NCI-H510A treated with DMSO at 0.1 percent for 48 hours (cell line): ENCODE measurements around the gene ADAMTS15.
"Not testable (repeated sequence)": the region's sequence is repeated elsewhere in the genome, so short reads cannot be mapped to it uniquely, and the experiment has no call there.

Source experiments
- DNase-seq: peaks from one replicate; lab custom pipeline; 2025; lab: John Stamatoyannopoulos, UW

The ADAMTS15 gene

DNA sequence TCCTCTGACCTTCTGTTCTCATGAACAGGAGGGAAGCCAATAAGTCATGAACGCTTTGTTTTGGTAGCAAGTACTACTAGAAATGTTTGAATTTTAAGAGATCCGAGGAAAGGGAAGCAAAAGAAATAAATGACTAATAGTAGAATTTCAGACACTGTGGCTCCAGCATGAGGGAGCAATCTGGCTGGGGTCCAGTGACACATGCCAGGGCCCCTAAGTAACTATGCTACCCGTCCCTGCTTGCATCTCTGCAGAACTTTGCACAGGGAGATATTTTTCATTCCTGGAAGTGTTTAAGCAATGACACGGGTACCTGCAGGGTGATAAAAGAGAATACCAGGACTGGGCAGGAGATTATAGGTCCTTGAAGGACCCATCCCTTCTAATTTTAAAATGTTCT, 12.8 kb upstream of the ADAMTS15 start:
- no peak for DNase-seq

DNA sequence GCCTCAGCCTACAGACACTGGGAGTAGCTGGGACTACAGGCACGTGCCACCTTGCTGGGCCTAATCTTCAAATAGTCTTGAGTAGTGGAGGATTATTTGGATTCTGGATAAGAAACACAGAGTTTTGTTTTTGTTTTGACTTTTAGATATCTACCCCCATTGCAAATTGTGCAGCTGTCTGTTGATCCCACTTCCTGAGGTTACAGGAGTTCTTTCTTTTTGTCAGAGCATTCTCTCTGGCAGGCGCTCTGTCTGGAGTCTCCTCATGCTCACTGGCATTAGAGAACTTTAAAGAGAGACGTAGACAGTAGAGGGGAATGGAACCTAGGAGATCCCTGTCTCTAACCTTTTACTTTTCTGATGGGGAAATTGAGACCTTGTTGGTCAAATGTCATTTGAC, 12.3 kb upstream of the ADAMTS15 start:
- no peak for DNase-seq

DNA sequence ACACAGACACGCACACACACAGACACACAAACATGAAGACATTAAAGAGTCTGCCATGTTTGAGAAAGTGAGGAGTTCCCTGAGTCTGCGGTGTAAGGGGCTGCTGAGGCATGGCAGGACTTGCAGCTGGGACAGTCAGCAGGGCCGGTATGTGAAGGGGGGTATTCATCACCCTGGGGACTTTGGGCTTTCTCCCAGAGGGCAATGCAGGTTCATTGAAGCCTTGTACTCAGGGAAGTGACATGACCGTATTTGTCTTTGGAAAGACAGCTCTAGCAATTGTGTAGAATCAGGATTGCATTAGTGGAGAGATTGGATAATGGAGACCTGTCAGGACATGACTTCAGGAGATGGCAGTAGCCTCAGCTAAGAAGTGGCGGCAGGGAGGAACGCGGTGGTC, 10.6 kb upstream of the ADAMTS15 start:
- DNase-seq: no peak

DNA sequence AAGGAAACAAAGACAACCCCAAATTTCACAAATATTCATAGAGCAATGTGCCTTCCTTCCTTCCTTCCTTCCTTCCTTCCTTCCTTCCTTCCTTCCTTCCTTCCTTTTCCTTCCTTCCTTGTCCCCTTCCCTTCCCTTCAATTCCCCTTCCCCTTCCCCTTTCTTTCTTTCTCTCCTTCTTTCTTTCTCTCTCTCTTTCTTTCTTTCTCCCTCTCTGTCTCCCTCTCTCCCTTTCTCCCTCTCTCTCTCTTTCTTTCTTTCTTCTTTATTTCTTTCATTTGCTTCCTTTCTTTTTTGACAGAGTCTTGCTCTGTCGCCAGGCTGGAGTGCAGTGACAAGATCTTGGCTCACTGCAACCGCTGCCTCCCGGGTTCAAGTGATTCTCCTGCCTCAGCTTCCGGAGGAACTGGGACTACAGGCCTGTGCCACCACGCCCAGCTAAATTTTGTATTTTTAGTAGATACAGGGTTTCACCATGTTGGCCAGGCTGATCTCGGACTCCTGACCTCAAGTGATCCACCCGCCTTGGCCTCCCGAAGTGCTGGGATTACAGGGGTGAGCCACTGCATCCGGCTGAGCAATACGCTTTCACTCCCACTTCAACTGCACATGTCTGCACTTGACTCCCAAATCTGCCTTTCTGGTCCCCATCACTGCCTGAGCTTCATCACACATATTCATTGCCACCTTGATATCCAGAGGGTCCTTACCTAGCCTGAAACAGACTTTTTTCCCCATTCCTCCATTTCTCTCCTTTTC, 9.9 kb upstream of the ADAMTS15 start:
- not testable (repeated sequence) for DNase-seq

DNA sequence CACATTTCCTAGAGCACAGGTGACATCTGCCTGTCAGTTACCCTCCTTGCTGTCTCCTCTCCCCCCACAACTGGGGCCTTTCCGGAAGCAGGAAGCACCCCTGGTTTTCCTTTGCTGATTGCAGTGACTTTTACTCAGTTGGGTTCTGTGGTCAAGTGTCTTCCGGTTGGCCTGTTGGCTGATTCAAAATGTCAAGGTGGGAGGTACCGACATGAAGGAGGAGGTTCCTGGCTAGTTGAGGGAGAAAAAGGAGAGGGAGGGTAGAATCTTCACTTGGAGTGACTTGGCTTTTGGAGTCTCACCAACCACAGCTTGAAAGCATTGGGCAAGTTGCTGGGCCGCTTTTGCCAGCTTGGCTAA, 9.3 kb upstream of the ADAMTS15 start:
- DNase-seq: no peak

DNA sequence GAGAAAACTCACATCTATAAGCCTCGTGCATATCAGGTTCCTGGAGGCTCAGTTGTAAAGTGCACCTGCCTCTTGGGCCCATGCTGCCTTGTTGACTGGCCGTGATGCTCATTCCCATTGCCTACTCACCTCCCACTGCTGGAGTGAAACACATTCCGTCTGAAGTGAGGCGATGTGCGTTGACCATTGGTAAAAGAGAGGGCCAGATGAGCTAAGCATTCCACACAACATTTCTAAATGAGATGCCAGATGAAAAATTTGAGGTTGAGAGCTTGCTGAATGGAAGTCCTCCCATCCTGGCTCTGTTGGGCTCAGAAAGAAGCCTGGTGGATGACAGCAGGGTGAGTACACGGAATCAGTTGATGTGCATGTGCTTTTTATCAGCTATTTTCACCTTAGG, 8.6 kb upstream of the ADAMTS15 start:
- DNase-seq: no peak

DNA sequence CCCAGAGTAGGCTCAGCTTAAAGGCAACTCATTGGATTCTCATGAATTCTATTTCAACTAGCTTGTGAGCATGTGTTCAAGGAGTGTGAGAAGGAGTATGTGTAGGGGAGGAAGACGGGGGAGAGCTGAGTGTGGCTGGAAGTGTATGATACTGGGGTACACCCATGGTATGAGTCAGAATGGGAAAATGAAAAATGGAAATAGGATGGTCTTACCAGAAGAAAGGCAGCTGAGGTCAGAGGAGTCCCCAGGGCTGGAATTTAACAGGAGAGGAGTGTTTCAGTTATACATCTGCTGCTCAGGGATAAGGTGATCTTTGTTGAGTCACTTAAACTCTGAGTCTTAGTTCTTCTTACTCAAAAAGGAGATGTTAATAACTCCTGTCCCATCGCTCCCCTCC, 6.7 kb upstream of the ADAMTS15 start:
- no peak for DNase-seq

DNA sequence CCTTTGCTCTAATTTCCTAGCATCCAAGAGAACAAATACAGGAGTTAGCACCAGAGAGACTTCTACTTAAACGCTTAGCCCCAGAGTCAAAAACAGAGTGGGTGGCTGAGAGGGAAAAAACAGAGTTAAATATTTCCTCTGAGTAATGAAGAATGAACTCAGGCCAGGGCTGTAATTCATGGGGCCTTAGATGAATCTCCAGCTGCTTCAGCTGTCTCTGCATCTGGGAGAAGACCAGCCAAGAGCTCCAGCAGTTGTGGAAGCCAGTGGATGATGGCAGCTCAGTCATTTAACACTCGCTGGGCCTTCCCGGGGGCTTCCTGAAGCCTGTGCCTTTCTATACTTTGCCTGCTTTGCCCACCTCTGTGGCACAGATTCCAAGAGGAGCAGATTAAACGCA, 5.7 kb upstream of the ADAMTS15 start:
- DNase-seq: no peak

DNA sequence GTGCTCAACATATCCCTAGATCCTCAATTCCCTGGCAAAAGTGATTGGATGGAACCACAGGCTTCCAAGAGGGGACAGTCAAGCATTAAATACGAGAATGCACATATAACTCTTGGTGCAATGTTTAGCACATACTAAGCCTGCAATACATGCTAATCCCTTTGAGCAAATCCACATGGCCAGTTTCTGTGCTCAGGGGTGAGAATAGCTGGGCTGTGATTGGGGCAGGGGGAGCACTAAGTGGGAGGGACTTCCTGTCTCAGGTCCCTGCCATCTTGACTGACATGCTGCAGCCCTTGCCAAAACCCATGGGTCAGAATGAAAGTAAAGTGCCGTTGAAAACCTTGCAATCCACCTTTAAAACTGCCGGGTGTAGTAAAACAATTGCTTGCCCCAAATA, 2.7 kb upstream of the ADAMTS15 start:
- no peak for DNase-seq

DNA sequence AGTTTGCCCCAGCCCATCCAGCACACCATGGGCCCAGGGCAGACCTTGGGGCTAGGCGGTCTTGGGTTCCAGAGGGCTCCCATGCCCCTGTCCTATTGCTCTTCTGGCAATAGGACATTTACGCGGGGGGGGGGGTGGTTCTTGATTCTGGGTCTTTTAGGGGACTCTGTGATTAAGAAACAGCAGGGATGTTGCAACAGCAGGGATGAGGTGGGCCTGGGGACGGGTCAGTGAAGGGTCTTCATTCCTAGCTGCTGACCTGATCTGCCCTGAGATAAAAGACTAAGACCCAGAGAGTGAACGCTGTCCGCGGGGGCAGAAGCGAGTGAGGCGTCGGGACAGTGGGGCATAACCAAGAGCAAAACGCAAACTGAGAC, 418 bp upstream of the ADAMTS15 start:
- DNase-seq: no peak

DNA sequence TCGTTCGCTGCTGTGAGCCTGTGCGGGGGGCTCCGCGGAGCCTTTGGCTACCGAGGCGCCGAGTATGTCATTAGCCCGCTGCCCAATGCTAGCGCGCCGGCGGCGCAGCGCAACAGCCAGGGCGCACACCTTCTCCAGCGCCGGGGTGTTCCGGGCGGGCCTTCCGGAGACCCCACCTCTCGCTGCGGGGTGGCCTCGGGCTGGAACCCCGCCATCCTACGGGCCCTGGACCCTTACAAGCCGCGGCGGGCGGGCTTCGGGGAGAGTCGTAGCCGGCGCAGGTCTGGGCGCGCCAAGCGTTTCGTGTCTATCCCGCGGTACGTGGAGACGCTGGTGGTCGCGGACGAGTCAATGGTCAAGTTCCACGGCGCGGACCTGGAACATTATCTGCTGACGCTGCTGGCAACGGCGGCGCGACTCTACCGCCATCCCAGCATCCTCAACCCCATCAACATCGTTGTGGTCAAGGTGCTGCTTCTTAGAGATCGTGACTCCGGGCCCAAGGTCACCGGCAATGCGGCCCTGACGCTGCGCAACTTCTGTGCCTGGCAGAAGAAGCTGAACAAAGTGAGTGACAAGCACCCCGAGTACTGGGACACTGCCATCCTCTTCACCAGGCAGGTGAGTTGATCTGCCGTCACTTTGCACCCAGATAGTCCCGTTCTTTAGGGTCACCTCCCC, 1.0 kb downstream of the ADAMTS15 start:
- no peak for DNase-seq

DNA sequence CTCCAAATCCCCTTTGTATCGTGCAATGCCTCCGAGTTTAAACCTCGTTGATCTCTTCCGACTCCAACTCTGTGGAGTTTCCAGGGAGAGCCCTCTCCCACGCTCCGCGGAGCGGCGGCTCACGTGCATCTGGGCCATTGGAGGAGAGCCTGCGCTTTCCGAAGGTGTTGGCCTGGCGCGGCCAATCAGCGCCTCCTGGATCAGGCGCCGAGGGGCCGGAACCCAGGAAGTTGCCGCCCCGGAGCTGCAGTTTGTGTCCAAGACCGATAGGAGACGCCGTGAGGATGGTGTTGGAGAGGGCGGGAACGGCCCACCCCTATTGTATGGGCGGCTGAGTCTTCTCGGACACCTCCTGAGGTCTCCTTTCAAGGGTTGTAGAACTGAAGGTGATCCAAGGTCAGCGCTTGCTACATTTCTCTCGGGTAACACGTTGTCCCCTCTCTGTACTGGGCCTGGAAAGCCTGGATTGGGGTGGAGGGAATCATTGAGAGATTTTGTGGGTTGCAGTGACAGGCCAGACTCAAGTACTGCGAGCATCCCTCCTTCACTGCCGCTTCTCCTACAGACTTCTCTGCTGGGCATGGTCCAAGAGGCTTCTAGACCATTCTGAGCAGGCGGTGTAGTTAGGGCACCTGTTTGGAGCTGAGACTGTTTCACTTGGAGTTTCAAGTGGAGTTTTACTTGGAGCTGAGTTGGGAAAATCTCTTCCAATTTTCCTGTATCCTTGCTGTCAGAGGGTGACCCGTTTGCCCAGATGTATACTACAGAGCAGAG, 1.7 kb downstream of the ADAMTS15 start:
- no peak for DNase-seq

DNA sequence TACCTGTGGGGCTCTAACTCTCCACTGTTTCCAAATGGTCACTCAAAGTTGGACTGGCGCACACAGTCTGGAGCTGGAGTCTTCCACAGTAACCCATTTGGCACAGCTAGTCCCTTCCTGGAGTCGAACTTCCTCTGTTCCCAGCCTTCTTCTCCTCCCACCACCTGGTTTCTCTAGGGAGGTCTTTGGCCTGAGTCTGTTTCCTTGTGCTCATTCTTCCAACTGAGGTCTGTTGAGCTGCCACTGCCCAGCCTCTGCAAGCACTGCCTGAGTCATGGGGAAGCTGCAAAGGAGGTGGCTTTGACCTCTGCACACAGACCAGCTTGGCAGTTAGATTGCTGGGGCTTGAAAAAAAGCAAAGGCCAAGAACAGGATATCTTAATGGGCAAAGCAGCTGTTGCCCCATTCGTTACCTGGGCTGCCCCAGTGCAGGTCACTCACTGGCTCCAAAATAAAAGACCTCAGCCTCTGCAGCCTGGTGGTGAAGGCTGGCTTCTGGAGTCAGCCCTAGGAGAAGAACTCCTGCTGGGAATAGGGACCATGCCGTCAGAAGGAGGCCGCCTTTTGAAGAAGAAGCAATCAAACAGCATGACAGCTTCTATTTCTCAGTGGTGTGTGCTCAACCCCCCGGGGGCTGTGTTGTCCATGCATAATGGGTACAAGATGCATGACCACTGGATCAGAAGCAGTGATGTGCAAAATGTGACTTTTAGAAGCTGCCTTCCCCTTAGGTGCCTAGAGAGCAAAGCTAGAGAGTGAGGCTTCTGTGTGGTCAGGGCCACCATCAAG, 3.0 kb downstream of the ADAMTS15 start:
- no peak for DNase-seq

DNA sequence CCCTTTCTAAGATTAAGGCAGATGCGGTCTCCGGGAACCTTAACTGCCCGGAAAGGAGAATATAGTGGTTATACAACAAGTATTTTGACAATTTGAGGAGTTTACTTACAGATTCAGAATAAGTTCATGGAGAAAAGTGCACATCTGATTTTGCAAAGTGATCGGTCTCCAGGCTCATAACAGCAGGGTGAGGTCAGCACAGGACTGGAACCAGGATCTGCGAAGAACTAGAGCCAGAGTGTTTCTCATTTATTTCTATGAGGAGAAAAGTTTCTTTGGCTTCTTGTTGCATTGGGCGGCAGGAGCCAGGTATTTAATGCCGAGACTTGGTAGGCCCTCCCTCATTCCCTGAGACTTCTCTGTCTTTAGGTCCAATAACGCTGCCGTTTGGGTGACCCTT, 3.7 kb downstream of the ADAMTS15 start:
- no peak for DNase-seq

DNA sequence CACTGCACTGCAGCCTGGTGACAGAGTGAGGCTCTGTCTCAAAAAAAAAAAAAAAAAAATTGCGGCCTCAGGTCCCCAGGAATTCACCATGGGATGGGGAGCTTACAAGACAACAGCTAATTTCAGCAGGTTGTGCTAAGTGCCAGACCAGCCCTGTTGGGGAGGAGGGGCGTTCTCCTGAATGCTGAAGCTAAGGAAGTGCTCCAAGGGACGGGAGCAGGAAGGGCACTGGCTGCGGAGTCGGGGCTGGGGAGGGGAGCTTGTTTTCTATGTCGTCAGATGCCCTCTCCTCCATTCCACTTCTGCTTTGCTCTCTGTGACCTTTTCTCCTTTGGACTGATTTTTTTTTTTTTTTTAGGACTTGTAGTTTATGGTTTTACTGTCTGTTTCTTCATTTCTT, 4.5 kb downstream of the ADAMTS15 start:
- no peak for DNase-seq

DNA sequence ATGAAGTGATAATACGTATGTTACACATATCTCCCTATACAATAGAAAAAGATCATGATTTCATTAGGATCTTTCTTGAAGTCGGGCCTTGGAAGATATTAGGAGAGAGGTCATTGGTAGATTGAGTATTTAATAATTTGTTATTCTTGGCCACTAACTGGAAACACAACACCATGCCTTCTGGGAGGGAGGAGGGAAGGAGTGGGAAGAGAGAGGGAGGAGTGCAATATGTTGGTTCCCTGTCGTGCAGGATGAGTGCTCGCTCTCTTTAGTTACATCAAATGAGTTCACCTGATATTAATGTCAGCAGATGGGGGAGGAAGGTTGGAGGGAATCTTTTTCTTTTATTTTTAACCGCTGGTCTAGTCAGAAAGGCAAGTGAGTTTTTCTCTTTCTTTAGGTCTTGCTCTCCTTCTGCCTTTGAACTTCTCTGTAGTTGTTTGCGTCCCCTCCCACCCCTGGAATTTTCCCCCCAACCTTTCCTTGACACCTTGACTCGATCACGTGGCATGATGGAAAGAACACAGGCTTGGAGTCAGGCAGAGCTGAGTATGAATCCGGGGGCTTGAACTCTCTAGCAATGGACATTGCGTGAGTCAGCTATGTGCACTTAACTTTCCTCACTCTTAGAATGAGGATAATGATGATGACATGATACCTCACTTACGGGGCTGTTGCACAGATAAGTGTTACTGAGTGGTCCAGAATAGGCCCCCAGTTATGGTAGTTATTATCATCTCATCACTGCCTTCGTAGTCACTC, 6.2 kb downstream of the ADAMTS15 start:
- DNase-seq: no peak

DNA sequence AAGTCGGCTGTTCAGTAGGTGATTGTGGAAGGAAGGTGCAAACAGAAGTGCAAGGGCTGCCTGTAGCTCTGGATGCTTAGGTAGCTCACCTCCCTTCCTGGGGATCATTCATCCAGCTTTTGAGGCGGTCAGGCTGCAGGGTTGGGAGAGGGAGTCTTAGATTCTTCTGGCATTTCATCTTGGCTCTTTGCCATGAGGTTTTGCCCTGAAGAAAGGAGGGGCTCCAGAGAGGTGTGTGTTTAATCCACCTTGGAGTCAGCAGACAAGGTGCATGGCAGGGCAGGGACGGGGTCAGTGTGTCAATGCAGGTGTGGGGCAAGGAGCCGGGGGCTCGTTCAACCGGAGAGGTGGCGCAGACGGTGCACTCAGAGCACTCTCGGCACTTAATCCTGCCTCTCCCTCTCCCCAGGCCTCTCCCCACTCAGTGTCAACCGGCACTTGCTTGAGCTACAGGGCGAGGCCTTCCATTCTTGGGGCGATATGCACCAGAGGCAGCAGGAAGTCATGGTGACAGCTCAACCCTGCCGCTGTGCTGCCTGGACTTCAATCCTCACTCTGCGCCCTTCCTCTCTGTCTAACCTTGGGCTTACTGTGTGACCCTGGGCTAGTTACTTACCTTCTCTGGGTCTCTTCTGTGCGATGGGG, 7.2 kb downstream of the ADAMTS15 start:
- no peak for DNase-seq

DNA sequence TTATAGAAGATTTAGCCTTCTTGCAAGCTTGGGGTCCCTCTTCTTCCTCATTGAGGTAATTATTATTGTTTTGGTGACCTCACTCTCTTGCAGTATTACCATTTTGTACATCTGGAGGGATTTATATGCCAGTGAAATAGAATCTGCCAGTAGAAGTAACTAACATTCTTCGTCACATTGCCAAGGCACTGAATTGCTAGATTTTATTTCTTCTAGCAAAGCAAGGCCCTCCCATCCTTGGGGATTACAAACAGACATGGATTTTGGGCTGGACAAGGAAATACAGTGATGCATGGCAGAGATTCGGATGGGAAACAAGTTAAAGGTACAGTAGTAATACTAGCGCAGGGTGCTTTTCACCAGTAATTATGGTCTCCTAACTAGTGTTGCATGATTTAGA, 7.8 kb downstream of the ADAMTS15 start:
- no peak for DNase-seq

DNA sequence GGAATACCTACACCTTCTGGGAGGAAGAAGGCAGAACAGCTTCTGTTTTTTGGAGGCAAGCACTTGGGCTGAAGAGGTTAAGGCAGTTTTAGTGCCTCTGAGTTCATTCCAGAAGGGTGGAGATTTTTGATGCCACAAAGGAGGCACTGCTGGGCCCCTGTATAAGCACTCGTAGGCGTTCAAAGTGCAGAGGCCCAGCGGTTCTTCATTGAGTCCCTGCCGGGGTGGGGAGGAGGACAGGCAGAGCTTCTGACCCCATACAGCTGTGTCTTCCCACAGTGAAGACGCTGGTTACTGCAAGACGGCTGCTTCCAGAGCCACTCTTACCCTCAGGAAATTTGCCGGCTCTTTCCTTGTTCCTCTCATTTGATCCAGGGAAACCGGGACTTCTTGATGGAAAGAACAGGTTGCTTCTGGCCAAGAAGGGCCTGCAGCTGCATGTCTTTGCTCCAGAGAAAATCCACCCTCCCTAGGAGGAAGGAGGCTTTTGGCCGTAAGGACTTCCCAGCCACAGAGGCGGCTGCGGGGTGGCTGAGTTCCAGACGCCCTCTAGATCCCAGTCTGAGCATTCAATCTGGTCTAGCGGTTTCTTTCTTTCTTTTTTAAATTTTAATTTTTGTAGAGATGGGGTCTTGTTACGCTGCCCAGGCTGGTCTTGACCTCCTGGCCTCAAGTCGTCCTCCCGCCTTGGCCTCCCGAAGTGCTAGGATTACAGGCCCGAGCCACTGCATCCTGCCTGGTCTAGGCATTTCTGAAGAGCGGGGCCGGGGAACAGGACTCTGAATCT, 9.4 kb downstream of the ADAMTS15 start:
- no peak for DNase-seq

DNA sequence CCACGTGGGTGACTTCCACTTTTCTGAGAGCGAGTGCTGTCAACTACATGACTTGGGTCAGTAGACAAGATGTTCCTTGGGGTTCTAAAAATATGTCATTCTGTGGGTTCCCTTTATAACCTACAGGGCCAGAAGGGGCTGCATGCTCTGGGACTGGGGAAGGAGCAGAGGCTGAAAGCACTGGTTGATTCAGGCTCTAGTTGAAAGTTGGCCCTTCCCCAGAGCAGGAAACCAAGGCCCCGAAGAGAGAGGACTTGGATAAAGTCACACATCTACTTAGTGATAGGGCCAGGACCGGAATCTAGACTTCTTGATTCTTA, 9.9 kb downstream of the ADAMTS15 start:
- no peak for DNase-seq

DNA sequence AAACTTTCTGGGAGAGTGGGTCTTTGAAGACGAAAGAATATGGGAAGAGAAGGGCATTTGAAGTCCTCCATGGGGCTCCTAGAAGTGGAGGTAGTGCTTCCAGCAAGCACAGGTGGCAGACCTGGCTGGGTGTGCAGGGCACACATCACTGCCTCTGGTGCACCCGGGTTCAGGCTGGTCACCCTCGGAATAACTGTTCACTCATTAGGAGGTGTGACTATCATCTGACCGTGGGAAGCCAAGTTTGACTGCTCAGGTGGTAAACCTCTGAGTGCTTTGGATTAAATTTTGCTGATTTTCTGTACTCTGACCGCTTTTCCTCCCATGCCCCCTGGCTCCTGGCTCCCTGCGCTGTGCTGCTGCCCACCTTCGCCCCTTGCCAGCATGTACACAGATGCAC, 11.1 kb downstream of the ADAMTS15 start:
- no peak for DNase-seq
